Measurements from ENCODE around the gene CARNS1.
A peak's percentile ranks its signal among the peaks of the same experiment; 100 is the strongest.

Gene CARNS1

DNA sequence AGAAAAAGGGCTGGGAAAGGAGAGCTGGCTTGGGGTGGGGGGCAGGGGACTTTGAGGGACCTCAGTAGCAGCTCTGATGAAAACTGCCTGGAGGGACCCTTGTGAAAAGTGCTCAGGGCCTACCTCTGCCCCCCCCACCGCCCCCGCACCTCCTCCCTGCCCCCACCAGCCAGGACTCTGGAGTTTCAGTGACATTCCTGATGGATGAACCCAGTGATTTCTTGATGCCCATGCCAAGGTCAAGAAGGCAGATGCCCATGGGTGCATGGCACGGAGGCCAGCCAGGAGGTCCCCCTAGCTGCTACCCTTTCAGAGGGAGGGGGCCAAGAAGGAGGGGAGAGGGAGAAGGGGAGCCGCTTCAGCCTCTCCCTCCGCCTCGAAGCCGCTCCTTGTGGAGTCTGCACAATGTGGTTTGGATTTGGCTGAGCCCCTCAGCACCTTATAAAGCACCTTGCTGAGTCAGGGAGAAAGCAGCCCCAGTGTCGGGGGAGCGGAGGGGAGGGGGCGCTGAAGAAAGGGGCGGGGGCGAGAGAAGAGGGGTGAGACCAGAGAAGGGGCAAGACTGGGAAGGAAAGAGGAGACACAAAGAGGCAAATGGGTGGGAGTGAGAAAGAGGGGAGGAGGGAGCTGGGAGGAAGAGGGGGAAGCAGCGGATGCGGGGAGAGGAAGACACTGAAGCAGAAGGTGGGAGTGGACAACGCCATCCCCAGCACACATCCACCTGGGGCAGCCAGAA is 40.0 kb upstream of the CARNS1 start:
- DNase-seq (ENCODE audit: low spot score), result no peak

DNA sequence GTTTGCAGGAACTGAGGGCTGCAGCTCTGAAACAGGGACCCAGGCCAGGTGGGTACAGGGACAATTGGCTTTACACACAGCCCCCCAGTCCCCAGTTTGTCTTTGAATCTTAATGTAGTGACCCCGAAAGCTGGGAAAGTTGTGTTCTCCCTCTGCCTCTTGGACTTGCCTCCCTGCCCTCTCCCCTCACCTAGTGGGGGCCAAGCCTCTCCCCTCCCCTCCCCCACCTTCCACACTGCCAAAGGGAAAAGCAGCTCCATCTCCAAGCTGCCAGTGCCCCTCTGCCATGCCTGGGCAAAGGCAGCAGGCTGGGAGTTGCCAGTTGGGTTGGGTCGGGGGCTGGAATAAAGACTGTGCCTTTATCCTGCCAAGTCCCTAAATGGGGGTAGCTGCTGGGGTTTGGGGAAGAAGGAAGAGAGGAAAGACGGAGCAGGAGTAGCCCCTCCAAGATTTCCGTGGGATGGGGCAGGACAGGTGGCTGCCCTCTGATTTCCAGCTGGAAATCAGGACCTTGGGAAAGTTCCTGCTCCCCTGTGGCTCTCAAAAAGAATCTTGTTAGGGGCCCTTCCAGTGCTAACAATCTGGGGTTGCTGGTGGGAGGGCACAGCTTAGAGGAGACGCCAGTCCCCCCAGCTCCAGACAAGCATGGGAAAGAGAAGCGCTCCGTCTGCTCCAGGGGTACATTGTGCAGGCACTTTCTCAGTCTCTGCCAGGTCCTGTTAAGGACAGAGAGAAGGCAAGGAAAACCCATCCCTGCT is 39.2 kb upstream of the CARNS1 start:
- no peak for DNase-seq (ENCODE audit: low spot score)

DNA sequence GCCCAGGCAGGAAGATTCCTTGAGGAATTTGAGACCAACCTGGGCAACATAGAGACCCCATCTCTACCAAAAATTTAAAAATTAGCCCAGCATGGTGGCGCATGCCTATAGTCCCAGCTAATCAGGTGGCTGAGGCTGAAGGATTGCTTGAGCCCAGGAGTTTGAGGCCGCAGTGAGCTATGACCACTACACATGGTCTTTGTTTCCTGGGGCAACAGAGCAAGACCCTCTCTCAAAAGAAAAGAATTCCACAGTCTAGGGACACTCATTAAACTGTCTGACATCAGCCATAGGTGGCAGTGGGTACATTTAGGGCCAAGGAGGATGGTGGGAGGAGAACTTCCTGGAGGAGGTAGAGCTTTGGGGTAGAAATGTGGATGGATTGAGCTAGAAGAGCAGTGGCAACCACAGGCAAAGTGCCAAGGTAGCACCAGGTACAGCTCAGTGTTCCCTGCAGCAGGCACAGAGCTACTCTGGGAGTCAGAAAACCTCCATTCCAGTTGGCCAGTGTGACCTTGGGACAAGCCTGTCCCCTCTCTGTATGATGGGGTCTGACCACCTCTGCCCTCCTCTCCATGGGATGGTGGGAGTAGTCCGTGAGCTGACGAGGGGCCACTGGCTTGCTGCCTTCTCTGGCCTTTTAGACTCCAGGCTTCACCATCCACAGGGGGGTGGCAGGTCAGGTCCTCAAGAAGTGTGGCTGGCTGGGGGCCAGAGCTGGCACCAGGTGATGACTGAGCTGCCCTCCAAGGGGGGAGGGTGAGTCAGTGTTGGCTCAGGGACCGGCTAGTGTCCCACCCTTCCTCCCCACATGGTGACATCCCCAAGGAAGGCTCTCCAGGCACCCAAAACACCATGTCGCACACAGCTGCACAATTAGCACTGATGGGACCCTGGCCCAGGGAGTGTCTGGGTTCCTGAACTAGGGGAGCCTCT is 38.3 kb upstream of the CARNS1 start:
- peak; percentile 36 for DNase-seq (ENCODE audit: low spot score)

DNA sequence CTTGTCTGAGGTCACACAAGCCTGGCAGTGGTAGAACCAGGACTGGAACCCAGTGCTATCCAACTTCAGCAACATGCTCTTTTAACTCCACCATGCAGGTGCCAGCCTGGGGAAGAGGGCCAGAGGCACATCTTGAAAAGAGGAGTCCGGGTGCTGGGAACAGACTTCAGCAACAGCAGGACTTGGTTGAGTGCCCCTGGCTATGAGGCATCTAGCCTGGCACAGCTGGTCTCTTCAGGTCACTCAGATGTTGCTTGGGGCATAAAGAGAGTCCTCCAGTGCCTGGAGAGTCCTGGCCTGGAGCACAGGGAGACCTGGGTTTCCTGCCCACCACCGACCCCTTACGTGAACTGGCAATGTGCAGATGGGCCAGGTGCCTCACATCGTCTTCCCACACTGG is 36.9 kb upstream of the CARNS1 start:
- no peak for DNase-seq (ENCODE audit: low spot score)

DNA sequence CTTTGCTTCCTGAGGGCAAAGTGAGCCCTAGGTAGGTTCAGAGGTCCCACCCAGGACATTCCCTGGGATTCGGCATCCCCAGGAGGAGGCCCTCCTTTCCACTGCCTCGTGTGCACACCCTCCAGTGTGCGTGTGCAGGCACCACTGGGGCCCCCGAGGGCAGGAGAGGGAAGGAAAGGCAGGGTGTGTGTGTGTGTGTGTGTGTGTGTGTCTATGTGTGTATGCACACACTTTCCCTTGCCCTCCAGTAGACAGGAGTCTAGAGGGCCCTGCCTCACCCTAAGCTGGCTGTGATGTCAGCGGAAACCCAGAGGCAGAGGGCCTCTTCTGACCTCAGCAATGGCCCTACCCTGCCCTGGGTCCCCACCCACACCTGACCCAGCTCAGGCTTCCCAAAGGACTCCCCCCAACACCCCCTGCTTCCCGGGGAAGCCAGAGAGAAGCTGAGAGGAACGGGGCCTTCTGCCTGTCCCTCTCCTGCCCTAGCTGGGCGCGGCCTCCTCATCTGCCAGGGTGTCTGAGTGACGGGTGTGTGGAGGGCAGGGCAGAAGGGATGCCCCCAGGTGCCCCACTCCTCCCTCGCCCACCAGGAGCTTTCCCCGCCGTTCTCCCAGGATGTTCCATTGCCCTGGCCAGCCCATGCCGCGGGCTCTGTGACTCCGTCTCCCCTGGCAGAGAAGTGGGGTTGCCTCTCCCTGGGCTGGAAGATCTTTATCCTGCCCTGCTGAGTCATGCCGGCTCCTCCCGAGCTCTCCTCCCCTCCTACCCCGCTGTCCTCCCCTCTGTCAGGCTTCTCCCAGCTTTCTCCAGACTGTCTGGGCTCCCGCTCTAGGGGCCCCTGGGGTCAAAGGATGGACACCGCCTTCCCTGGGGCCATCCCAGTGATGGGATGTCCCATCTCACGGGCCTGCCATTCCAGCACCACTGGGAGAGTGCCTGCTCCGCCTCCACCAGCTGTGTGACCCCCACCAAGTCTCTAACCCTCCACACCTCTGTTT is 36.1 kb upstream of the CARNS1 start:
- DNase-seq (ENCODE audit: low spot score), result peak; percentile 60

DNA sequence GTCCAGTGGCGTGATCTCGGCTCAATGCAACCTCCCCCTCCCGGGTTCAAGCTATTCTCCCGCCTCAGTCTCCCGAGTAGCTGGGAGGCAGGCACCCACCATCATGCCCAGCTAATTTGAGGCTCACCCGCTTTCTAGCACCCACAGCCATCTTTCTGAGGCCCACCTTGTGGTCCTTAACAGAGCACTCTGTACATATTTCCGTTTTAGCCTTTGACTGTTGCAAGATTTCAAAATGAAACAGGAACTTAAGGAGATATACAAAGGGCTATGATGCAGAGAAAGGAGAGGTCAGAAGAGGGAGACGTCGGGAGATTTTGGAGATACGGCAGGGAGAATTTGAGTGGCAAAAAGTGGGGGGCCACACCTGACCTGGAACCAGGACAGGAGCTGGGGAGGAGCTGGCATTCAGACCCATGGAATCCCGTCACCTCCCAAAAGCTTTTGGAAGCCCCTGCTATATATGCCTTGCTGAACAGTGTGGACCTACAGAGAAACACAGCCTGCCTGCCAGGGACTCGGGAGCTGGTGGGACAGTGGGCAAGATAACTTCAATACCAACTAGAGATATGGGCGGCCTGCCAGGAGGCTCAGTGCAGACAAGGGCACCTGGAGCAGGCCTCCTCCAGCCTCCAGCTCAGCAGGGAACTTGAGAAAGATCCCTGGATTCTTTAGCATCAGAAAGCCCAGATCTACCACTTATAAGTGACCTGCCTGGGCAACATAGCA is 34.1 kb upstream of the CARNS1 start:
- no peak for DNase-seq (ENCODE audit: low spot score)

DNA sequence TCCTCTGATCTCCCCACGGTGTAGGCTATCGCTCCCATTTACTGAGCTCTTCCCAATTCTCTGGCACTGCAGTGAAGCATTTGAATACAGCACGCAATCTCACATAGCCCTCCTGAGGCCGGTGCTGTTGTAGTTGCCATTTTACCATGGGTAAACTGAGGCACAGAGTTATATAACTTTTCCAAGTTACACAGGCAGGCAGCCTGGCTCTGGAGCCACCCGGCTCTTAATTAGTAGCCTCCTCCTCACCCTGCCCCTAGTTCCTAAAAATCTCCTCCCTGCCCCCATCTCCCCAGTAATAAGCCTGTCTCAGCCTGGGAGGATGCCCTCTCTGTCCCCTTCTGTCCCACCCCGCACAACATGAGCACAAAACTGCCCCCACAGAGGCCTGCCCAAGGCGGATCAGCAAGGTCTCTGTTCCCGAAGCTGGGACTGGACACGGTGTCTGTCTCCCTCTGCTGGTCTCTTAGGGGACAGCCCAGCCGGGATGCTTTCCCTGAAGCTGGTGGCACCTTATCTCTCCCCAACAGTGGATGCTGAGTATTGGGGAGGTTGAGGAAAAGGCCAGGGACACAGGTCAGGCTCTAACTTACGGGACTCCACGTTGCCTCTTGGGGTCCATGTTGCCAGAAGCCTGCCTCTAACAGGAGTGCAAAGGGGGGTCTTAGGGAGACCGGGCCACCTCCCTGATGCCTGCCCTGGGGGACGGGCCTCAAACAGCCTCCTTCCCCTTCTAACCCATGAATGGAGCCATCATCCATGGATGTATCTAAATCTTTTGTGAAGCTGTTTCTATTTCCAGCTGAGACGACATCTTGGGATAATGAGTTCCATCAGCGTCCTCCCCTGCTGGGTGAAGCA is 33.0 kb upstream of the CARNS1 start:
- DNase-seq (ENCODE audit: low spot score), result peak; percentile 76

DNA sequence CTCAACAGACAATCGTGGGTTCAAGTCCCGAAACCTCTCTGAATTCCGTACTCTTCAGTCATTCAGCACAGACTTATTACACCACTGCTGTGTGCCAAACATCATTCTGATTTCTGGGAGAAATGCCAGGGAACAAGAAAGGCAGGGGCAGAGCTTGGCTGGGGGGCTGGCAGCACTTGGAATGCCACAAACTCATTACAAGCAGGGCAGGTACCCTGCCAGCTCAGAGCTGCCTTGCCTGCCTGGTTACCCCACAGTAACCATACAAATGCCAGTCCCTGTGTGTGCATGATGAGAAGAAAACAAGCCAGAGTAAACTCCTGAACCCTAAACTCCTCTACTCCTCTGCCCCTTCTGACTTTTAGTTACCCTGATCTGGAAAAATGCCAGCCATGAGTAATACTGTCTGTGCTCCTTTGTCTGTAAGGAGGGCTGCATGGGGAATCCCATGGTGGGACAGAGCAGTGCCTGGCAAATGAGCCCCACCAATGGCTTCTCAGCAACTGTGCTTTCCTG is 30.6 kb upstream of the CARNS1 start:
- DNase-seq (ENCODE audit: low spot score), result no peak

DNA sequence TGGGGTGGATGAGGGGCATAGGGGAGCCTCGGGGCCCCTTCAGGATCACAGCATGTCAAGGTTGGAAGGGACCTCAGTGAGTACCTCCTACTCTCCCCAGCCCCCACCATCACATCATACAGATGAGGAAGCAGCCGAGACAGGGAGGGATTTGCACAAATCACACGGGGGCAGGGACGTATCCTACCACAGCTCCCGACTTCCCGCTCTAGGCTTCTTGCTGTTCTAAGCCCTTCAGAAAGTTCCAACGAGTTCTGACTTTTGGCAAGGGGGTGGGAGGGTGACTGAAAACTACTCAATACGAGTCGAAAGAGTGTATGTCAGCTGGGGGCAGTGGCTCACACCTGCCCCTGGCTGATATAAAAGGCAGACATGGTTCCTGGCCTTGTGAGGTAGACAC is 28.4 kb upstream of the CARNS1 start:
- no peak for DNase-seq (ENCODE audit: low spot score)

DNA sequence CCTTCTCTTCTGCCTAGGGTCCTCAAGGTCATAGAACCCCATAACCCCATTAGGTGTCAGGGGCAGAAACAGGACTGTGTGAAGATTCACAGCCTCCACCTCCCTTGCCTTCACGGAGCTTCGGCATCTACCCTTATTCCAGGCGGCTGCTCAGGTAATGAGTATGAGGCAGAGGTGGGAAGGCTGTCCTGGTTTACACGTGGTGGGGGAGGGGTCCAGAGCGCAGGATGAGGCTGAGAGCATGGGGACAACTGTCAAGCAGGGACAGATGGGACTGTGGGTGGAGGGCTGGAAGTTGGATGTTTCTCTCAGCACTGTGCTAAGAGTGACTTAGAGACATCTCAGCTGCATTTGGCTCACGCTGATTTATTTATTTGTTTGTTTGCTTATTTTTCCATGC is 28.0 kb upstream of the CARNS1 start:
- no peak for DNase-seq (ENCODE audit: low spot score)

DNA sequence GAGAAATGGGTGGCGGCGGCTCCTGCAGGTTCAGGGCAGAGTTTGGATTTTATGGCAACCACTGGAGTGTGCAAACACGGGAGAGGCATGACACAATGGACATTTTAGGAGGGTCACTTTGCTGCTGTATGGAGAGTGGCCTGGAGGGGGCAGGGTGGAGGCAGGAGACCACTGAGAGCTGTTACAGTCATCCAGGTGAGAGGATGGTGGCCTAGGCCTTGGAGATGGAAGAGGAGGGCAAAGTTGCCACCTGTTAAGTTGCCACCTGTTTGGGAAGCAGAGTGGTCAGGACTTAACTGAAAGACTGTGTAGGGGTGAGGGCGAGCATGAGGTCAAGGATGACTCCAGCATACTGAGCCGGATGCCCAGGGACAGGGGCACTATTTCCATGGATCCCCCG is 26.0 kb upstream of the CARNS1 start:
- DNase-seq (ENCODE audit: low spot score), result peak; percentile 41

DNA sequence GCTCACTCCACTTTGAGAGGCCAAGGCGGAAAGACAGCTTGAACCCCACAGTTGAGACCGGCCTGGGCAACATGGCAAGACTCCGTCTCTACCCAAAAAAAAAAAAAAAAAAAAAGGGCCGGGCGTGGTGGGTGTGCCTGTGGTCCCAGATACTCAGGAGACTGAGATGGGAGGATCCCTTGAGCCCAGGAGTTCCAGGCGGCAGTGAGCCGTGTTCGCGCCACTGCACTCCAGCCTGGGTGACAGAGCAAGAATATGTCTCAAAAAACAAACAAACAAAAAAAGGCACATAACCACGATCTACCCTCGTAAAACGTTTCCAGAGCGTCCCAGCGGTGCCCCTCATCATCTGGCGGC is 24.6 kb upstream of the CARNS1 start:
- DNase-seq (ENCODE audit: low spot score), result no peak

DNA sequence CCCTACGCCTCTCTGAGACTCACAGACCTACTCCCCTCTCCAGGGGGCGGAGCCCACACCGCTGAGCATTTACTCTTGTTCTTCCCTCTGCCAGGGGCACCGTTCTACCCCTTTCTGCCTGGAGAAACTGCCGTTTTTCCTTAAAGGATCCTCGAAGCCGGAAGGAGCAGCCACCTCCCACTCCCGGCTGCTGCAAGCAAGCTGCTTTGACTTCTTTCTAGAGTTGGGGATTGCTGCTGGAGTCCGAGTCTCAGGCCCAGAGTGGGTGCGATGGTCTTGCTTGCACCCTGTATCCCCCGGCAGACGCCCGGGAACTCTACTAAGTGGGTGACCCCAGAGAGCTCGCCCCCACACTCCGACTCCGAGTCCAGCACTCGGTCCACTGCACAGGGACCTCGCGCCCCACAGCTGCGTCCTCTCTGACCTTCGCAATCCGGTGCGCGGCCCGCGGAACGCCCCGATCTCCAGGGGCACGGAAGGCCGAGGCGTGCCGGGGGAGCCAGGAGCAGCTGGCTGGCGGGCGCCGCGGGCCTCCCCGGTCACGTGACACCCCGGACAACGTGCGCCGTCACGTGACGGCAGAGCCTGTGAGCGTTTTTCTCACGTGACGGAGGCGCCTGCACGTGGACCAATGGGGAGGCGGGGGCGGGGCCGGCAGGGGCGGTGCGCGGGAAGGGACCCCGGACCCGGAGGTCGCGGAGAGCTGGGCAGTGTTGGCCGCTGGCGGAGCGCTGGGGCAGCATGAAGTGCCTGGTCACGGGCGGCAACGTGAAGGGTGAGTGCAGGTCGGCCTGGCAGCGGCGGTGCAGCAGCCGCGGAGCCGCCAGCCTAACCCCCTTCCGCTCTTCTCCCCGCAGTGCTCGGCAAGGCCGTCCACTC is 23.9 kb upstream of the CARNS1 start, which contains the start of gene RAD9A:
Gene RAD9A, plus strand, starts transcription at position 683 of the 879 bp plus-strand sequence. Its CDS starts 59 bp downstream, at position 742.
- DNase-seq (ENCODE audit: low spot score), result peak; percentile 93

DNA sequence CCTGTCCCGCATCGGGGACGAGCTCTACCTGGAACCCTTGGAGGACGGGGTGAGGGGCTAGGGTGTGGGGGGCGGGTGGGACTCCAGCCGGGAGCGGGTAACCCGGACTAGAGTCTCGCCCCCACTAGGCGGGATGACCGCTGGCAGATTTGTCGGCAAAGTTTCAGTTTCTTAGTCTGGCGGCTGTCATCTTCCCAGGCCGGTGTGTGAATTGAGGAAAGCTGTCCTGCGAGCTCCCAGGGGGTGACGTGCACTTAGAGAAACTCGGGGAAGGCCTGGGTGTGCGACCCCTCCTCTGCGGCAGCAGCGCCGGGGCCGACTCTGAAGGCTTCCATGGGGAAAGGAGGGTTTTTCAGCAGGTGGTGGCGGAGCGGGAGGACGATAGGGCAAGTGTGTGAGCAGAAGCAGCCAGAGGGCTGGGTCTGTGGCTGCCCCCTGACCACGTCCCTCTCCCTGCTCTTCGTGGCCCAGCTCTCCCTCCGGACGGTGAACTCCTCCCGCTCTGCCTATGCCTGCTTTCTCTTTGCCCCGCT is 23.2 kb upstream of the CARNS1 start:
- no peak for DNase-seq (ENCODE audit: low spot score)

DNA sequence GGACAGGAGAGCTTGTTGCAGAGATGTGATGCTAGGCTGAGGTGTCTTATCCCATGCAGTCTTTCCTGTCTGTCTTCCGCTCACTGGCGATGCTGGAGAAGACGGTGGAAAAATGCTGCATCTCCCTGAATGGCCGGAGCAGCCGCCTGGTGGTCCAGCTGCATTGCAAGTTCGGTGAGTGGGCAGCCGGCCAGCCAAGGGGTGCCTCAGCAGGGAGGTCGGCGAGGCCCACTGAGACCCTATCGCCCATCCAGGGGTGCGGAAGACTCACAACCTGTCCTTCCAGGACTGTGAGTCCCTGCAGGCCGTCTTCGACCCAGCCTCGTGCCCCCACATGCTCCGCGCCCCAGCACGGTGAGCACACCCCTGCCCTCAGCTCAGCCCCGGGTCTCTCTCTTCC is 22.0 kb upstream of the CARNS1 start:
- no peak for DNase-seq (ENCODE audit: low spot score)

DNA sequence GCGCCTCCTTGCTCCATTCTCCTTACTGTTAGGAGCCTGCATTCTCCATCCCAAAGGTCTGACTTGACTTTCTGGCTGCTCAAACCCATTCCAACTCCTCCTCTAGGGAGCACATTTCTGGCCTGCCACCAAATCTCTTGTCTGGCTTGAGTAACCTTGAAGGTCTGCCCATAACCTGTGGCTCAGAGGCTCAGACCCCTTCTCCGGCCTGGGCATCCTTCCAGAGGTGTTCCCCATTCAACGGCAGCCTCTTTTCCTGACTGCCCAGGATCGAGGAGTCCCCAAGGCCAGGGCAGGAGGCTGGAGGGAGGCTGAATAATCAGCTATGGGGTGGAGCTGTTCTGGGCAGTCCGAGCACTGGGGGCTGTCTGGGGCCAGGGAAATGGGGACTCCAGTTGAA is 21.5 kb upstream of the CARNS1 start:
- DNase-seq (ENCODE audit: low spot score), result no peak

DNA sequence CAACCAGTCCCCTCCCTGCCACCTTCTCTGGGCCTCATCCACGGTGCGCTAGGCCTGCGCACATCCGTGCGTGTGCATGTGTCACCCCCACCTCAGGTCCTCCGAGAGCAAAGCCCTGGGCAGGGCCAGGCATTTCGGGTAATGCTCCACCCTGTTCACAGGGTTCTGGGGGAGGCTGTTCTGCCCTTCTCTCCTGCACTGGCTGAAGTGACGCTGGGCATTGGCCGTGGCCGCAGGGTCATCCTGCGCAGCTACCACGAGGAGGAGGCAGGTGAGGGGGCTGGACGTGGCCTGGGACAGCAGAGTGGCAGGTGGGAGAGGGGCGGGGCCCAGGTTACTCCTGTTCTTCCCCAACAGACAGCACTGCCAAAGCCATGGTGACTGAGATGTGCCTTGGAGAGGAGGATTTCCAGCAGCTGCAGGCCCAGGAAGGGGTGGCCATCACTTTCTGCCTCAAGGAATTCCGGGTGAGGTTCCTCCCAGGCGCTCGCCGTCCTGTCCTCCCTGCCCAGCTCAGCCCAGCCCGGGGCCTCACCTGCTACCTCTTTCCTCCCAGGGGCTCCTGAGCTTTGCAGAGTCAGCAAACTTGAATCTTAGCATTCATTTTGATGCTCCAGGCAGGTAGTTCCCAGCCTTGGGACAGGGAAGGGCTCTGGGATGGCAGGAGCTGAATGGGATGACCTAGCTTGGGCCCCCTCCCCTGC is 19.8 kb upstream of the CARNS1 start:
- DNase-seq (ENCODE audit: low spot score), result no peak

DNA sequence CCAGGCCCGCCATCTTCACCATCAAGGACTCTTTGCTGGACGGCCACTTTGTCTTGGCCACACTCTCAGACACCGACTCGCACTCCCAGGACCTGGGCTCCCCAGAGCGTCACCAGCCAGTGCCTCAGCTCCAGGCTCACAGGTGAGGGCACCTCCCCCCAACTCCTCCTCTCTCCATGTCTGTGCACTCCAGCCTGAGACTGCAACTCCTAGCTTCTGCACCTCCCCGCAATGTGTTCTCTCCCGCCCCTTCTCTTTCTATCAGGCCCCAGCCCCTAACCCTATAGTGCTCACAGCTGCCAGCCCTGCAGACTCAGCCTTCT is 19.3 kb upstream of the CARNS1 start:
- DNase-seq (ENCODE audit: low spot score), result no peak

Measured in LoVo (cell line).